SK-N-SH (cell line): ENCODE data around the gene FBXL7.

Experiments
- EP300 ChIP-seq, 2 experiments: IDR thresholded peaks; 2 replicates each; pipeline versions ENCODE4 v1.4.0 to v1.6.1; 2012; ENCODE audit warnings: borderline replicate concordance in 1 of 2, low read depth in 1 of 2, low read length in 1 of 2
- EZH2phosphoT487 ChIP-seq: fragments of 200-600 bp; sonication (generic); IDR thresholded peaks from 2 replicates; pipeline ENCODE4 v1.6.1; 2017; ENCODE audit warnings: low read depth, mixed run types, mild to moderate bottlenecking, antibody characterized with exemption, moderate library complexity, borderline replicate concordance
- RAD21 ChIP-seq: IDR thresholded peaks from 2 replicates; pipeline ENCODE4 v1.6.1; 2012; ENCODE audit warnings: mild to moderate bottlenecking, low read length
- REST ChIP-seq: IDR thresholded peaks from 2 replicates; pipeline ENCODE4 v1.6.1; 2012; ENCODE audit warnings: mild to moderate bottlenecking, low read depth, low read length, moderate library complexity
- TCF12 ChIP-seq: IDR thresholded peaks from 2 replicates; pipeline ENCODE4 v1.4.0; 2012
- TF ChIP-seq, protein P1 (sequence below): fragments of 200-600 bp; sonication (generic); IDR thresholded peaks from 2 replicates; pipeline ENCODE4 v1.6.1; 2017; ENCODE audit warnings: antibody characterized with exemption, mild to moderate bottlenecking, moderate library complexity

DNA sequence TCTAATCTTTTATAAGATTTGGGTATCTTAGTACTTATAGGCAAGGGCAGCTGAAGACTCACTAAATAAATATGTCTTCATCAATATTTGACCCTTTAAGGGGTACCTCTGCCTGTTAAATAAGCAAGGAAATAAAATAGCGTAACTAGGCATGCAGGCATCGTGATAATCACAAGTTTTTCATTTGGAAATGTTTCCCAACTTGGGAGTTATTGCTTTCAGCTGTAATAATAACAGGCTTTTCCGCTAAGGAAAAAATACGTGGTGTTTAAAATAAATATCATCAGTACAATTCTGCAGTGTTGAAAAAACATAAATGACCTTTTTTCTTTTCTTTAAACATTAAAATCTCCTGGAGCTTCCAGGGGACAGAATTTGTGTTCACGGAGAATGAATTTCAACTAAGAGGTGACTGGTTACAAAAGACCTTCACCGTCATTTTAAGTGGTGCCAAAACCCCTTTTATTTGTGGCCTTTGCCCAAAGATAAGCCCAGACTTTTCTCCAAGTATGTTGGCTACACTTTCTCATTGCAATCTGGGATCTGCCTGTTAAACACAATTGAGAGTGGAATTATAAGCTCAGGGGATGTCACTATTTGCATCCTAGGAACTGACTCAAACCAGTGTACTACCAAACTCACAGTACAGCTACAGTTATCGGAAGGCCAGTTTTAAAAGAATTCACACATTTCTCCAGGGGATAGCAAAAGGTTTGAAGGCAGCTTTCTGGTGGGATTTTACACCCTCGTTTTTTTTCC is 218.6 kb downstream of the FBXL7 start:
- TF ChIP-seq, protein P1, sequence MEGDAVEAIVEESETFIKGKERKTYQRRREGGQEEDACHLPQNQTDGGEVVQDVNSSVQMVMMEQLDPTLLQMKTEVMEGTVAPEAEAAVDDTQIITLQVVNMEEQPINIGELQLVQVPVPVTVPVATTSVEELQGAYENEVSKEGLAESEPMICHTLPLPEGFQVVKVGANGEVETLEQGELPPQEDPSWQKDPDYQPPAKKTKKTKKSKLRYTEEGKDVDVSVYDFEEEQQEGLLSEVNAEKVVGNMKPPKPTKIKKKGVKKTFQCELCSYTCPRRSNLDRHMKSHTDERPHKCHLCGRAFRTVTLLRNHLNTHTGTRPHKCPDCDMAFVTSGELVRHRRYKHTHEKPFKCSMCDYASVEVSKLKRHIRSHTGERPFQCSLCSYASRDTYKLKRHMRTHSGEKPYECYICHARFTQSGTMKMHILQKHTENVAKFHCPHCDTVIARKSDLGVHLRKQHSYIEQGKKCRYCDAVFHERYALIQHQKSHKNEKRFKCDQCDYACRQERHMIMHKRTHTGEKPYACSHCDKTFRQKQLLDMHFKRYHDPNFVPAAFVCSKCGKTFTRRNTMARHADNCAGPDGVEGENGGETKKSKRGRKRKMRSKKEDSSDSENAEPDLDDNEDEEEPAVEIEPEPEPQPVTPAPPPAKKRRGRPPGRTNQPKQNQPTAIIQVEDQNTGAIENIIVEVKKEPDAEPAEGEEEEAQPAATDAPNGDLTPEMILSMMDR = no peak
- TF ChIP-seq TCF12 (no peak), EP300 (IDR thresholded peaks at IDR 0.05; ENCODE audit: borderline replicate concordance in 1 of 2, low read depth in 1 of 2, low read length in 1 of 2) (no peak), EZH2phosphoT487 (no peak), REST (no peak), RAD21 (no peak)
